HG02623 (cell line): ENCODE data around the gene ATG10.
"Not testable (repeated sequence)": the region's sequence is repeated elsewhere in the genome, so short reads cannot be mapped to it uniquely, and the experiment has no call there.

ENCODE experiments used
- ATAC-seq: cut with Tn5 transposase; IDR thresholded peaks from one replicate; pipeline ENCODE4 v1.9.1; 2021; ENCODE audit warnings: moderate library complexity; ENCODE audit not compliant: unreplicated experiment

The ATG10 gene

GRCh38 chr5:82217917-82218316 lies 246.1 kb downstream of the ATG10 start:
- no peak for ATAC-seq

- no peak for ATAC-seq
Observed at GRCh38 chr5:82218374-82219156, 246.7 kb downstream of the ATG10 start.

GRCh38 chr5:82221020-82221419 lies 249.2 kb downstream of the ATG10 start:
- ATAC-seq, result no peak

- no peak for ATAC-seq
Observed at GRCh38 chr5:82222597-82223574, 251.1 kb downstream of the ATG10 start.

DNA sequence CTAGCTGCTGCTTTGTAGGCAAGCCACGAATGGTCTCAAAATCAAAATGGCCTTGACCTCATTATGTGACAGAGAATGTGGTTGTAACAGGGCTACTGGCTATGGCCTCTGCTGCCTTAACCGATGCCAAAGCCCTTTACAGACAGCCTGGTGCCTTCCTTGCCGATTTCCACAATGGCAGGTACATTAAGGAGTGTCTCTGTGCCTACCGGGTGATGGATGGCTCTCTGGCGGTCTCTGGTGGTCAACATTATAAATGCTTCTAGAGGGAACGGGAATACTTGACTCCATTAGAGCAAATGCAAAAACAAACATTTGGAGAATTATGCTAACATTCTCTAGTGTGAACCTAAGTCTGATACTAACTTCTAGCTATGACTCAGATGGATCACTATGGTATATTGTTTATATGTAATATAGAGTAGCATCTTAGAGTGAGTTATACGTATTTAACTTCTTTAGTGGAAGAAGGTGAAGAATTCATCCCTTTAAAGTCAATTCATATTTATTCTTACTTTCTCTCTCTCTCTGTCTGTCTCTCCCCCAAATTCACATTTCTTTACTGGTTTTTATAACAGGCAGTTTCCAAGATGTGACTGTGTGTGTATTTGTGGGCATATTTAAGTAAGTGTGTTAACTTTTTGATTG lies 253.8 kb downstream of the ATG10 start:
- ATAC-seq, result peak; percentile 77

- no peak for ATAC-seq
Observed at GRCh38 chr5:82234885-82235284, 263.1 kb downstream of the ATG10 start.

- no peak for ATAC-seq
Observed at GRCh38 chr5:82244151-82244550, 272.3 kb downstream of the ATG10 start.

DNA sequence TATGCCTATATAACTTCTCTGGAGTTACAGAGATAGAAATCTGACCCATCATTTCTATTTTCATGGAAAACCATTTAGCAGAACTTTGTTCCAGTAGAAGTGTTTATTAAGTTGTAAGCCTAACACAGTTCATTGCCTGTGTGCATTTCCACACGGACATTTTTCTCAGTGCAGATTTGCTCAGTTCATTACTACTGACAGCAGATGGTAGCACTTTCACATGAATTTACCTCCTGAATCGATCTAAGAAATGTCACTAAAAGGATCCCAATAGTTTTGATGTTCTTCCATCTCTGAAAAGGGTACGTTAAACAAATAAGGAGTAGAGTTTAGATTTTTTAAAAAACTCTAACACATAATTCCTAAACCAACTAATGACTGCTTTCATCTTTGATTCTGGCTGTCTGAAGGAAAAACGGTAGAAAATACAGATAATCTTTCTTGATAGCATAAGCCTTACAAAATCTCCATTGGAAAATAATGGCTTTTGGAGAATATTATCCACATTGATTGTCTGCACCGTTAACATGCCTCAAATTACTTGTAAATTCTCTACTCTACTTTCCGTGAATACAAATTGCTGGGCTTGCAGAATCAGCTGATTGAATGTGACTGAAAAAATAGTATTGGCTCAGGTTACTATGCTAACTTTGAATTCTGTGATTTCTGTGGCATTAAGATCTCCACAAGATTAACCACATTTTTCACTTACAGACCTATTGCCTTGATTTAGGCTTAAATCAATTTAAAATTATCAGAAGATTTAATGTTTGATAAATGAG lies 273.2 kb downstream of the ATG10 start:
- ATAC-seq, result no peak

DNA sequence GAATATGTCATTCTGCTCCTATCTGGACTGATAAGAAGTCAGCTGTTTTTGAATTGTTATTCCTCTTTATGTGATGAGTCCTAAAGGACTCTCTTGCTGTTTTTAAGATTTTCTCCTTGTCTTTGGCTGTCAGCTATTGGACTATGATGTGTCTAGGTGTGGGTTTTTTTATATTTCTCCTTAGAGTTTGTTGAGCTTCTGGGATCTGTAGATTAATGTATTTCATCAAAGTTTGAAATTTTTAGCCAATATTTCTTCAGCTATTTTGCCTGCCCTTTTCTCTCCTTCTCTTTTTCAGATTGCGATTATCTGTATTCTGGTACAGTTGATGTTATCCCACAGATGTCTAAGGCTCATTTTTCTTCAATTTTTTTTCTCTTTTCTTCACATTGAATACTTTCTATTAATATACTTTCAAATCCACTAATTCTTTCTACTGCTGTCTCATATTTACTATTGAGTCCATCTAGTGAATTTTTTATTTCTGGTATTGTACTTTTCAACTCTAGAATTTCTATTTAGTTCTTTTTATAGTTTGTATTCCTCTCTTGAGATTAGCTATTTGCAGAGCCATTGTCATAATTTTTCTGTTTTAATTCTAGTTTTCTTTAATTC lies 275.2 kb downstream of the ATG10 start:
- ATAC-seq, result no peak

GRCh38 chr5:82252744-82253143 lies 280.9 kb downstream of the ATG10 start:
- no peak for ATAC-seq

- no peak for ATAC-seq
Observed at GRCh38 chr5:82255844-82256243, 284.0 kb downstream of the ATG10 start.

DNA sequence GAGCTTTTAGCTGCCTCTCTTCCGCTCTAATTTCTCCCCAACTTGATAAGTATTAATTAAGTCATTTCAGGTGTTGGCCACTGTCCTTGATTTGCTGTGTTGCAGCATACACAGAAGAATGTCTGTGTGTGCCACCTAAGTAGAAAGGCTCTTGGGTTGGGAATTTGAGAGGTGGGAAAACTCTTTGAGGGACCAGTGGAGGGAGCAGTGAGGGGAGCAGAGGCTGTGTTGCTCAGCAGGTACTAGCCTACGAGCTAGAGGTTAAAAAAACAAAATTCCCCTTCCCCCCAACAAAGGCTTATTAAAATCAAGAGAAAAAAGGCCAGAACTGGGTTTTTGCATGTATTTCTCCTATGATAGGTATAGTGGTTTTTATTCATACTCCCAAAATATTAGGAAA lies 285.4 kb downstream of the ATG10 start:
- no peak for ATAC-seq

- no peak for ATAC-seq
Observed at GRCh38 chr5:82257729-82258128, 285.9 kb downstream of the ATG10 start.

DNA sequence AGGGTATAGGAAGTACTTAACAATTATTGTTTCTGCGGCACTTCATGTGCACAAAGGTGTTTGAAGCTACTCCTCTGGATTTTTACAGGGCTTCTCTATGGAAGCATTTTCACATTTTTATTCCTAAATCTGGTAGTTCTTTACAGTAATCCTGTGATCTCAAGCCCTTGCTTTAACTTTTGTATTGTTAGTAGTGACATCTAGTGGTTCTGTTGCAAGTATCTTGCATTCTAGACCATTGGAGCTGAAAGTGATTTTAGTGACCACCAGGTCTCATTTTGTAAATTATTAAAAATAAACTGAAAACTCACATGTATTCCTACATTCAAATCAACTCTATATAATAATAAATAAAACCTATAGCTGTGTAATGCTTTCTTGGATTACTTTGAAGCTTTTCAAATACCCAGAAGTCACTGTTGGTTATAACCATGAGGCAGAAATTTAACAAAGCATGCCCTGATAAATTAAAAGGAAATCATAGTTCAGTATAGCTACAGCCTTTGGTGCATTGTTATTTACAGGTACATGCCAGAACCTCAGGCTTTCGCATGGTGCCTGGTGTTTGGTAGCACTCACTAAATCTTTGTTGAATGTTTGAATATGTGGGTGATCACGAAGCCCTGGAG lies 287.5 kb downstream of the ATG10 start:
- no peak for ATAC-seq

GRCh38 chr5:82265047-82265446 lies 293.2 kb downstream of the ATG10 start:
- no peak for ATAC-seq

DNA sequence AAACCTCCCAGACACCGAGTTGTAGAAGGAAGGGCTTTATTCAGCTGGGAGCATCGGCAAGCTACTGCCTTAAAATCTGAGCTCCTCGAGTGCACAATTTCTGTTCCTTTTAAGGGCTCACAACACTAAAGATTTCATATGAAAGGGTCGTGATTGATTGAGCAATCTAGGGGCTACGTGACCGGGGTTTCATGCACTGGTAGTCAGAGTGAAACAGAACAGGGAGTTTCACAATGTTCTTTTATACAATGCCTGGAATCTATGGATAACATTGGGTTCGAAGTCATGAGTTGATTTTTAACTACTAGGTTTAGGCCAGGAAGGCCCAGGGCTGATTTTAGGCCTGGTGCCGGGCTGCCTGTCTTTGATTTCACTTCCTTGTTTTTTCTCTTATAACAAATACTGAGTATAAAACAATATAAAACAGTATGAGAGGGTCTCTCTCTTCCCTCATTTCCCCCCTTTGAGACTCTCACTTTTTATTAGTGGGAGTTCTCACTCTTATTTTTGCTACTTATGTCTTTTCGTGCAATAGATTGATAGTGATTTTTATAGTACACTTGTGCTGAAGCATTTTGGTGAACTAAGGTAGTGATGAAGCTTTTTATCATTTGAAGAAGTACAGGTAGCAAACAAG lies 295.6 kb downstream of the ATG10 start:
- not testable (repeated sequence) for ATAC-seq

- ATAC-seq, result not testable (repeated sequence)
Observed at GRCh38 chr5:82269363-82269762, 297.5 kb downstream of the ATG10 start.

DNA sequence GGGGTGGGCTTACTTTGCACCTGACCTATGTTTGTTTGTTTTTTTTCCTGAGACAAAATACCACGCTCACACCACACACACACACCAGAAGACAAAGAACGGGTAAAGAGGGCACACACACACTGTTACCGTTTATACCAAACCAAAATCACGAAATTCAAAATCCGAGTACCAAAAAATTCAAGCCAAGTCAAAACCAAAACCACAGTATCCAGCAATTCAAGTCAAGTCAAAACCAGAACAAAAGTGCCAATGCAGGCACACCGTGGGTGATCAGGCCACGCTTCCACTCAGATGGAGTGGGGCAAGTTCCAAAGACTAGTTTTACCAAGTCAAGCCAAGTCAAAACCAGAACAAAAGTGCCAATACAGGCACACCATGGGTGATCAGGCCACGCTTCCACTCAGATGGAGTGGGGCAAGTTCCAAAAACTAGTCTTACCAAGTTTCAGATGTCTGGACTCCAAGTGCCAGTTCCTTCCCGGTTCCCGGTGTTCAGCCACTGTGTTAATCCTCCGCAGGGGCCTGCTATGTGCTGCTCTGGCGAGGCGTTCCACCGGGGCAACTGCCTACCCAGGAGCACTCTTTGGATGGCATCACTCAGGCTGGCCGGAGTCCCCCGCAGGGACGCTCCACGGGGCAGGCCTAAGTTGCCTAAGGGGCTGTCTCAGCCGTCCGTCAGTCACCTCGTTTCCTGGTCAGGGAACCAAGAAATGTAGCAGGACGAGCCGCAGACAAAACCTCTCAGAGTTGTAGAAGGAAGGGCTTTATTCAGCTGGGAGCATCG lies 300.9 kb downstream of the ATG10 start:
- not testable (repeated sequence) for ATAC-seq
